Spleen (tissue), 7 donors: ENCODE results near the gene UBALD2.
"Not testable (repeated sequence)": the region's sequence is repeated elsewhere in the genome, so short reads cannot be mapped to it uniquely, and the experiment has no call there.

ENCODE experiments used
- POLR2A ChIP-seq, 3 donors: fragments of 450-650 bp; IDR thresholded peaks; one replicate each; pipeline ENCODE4 v1.5.1; 2017; ENCODE audit warnings: antibody characterized with exemption in 3 of 3, mild to moderate bottlenecking in 1 of 3
- POLR2AphosphoS5 ChIP-seq, 3 donors: sonication (generic); formaldehyde crosslinking; IDR thresholded peaks; one replicate each; pipeline ENCODE4 v1.5.1; 2017; ENCODE audit warnings: antibody characterized with exemption in 3 of 3
- TF ChIP-seq, protein P1 (sequence below), 11 experiments: fragments of 200-600 bp in 7 of 11; fragments of 450-650 bp in 4 of 11; sonication (generic) in 4 of 11; IDR thresholded peaks in 8 of 11; conservative IDR thresholded peaks in 3 of 11; 1 replicate in 7 of 11; 2 replicates in 4 of 11; pipeline versions ENCODE4 v1.4.0 to v1.8.0; 2016 to 2021; ENCODE audit warnings: antibody characterized with exemption in 11 of 11, inconsistent platforms in 4 of 11, mild to moderate bottlenecking in 1 of 11
- donor health status: DM: no; HTN: no; CAD: no; lungs with moderate emphysema.
- donor health status: DM: no; HTN: no; CAD: no.
- donor health status: DM: no; HTN: no; CAD: no.

- not testable (repeated sequence) for TF ChIP-seq POLR2A, POLR2AphosphoS5 (IDR thresholded peaks at IDR 0.05)
- TF ChIP-seq, protein P1, sequence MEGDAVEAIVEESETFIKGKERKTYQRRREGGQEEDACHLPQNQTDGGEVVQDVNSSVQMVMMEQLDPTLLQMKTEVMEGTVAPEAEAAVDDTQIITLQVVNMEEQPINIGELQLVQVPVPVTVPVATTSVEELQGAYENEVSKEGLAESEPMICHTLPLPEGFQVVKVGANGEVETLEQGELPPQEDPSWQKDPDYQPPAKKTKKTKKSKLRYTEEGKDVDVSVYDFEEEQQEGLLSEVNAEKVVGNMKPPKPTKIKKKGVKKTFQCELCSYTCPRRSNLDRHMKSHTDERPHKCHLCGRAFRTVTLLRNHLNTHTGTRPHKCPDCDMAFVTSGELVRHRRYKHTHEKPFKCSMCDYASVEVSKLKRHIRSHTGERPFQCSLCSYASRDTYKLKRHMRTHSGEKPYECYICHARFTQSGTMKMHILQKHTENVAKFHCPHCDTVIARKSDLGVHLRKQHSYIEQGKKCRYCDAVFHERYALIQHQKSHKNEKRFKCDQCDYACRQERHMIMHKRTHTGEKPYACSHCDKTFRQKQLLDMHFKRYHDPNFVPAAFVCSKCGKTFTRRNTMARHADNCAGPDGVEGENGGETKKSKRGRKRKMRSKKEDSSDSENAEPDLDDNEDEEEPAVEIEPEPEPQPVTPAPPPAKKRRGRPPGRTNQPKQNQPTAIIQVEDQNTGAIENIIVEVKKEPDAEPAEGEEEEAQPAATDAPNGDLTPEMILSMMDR (IDR thresholded peaks at IDR 0.05 in 8 of 11, conservative IDR thresholded peaks at IDR 0.05 in 3 of 11) = not testable (repeated sequence)
Measured at GRCh38 chr17:76267581-76268001, 2.4 kb downstream of the UBALD2 start.
